Ishikawa (cell line): ENCODE data around the gene GLCCI1.

ENCODE experiments used
- CREB1 ChIP-seq: IDR thresholded peaks from 2 replicates; pipeline ENCODE4 v1.6.1; 2012; ENCODE audit warnings: low read depth
- EGR1 ChIP-seq: IDR thresholded peaks from 2 replicates; pipeline ENCODE4 v1.6.1; 2012
- EP300 ChIP-seq: IDR thresholded peaks from 2 replicates; pipeline ENCODE4 v1.6.1; 2012; ENCODE audit warnings: borderline replicate concordance
- MAX ChIP-seq: IDR thresholded peaks from 2 replicates; pipeline ENCODE4 v1.6.1; 2012
- RAD21 ChIP-seq: IDR thresholded peaks from 2 replicates; pipeline ENCODE4 v1.6.1; 2012; ENCODE audit warnings: low read depth
- TAF1 ChIP-seq: IDR thresholded peaks from 2 replicates; pipeline ENCODE4 v1.6.1; 2012; ENCODE audit warnings: low read depth, mild to moderate bottlenecking
- YY1 ChIP-seq: IDR thresholded peaks from 2 replicates; pipeline ENCODE4 v1.6.1; 2012; ENCODE audit warnings: low read depth
- ZBTB7A ChIP-seq: IDR thresholded peaks from 2 replicates; pipeline ENCODE4 v1.6.1; 2012; ENCODE audit warnings: low read depth
- TF ChIP-seq, protein P1 (sequence below): IDR thresholded peaks from 2 replicates; pipeline ENCODE4 v1.6.1; 2012; ENCODE audit warnings: low read depth, mild to moderate bottlenecking

DNA sequence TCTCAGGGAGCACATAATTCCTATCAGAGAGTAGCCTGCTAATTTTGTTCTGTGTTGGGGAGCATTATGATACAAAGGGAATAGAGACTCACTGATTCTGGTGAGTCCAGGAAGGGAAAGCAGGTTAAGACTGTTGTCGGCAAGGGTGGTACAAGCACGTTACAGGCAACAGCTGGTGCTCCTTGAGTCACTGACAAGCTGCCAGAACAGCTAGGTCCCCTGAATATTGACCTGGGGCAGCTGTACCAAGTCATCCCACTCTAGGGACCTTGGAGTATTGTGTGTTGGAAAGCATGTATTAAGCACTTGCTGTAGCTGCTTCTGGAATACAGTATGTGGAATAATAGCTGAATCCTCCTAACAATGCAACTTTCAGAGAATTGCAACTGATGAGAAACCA is 37.0 kb upstream of the GLCCI1 start:
- TF ChIP-seq CREB1 (no peak), RAD21 (no peak), MAX (no peak), ZBTB7A (no peak), EP300 (no peak), TAF1 (no peak), EGR1 (no peak), YY1 (no peak)
- TF ChIP-seq, protein P1, sequence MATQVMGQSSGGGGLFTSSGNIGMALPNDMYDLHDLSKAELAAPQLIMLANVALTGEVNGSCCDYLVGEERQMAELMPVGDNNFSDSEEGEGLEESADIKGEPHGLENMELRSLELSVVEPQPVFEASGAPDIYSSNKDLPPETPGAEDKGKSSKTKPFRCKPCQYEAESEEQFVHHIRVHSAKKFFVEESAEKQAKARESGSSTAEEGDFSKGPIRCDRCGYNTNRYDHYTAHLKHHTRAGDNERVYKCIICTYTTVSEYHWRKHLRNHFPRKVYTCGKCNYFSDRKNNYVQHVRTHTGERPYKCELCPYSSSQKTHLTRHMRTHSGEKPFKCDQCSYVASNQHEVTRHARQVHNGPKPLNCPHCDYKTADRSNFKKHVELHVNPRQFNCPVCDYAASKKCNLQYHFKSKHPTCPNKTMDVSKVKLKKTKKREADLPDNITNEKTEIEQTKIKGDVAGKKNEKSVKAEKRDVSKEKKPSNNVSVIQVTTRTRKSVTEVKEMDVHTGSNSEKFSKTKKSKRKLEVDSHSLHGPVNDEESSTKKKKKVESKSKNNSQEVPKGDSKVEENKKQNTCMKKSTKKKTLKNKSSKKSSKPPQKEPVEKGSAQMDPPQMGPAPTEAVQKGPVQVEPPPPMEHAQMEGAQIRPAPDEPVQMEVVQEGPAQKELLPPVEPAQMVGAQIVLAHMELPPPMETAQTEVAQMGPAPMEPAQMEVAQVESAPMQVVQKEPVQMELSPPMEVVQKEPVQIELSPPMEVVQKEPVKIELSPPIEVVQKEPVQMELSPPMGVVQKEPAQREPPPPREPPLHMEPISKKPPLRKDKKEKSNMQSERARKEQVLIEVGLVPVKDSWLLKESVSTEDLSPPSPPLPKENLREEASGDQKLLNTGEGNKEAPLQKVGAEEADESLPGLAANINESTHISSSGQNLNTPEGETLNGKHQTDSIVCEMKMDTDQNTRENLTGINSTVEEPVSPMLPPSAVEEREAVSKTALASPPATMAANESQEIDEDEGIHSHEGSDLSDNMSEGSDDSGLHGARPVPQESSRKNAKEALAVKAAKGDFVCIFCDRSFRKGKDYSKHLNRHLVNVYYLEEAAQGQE = no peak
